Measurements from ENCODE around the gene TM4SF4. TPM values are rescaled to one million over a fixed set of nuclear protein-coding genes. Genes with fewer than 3 reads are reported as not detected.
A peak's percentile ranks its signal among the peaks of the same experiment; 100 is the strongest.

The TM4SF4 gene
- total RNA-seq, 4 donors from 2014 or later: 5.6 TPM; not detected in 3

GRCh38 chr3:149512073-149512782, 37.7 kb downstream of the TM4SF4 start:
- intact Hi-C loops (cut with DNase I; ENCODE audit: low total_unique reads): loop anchor here (10.0 kb wide), 1 partner anchor 203 kb away; no protein-coding TSS in a partner anchor
- Histone ChIP-seq H3K36me3 (no peaks in the 10 kb centered on the region), H3K4me3 (no peak overlapping the region), H3K4me1 (no peaks in the 10 kb centered on the region), H3K27ac (no peak overlapping the region), H3K27me3 (no peaks in the 10 kb centered on the region), H3K9me3 (no peaks in the 10 kb centered on the region)
- TF ChIP-seq CTCF (IDR thresholded peaks at IDR 0.05): peak; percentile 76 to 90 (median 82)
- TF ChIP-seq POLR2A (IDR thresholded peaks at IDR 0.05): no peak
- peak; percentile 64 to 69 for DNase-seq

- H3K4me3 ChIP-seq: no peak overlapping the region
- H3K9me3 ChIP-seq: no peaks in the 10 kb centered on the region
- no peaks in the 10 kb centered on the region for H3K36me3 ChIP-seq
- intact Hi-C loops (cut with DNase I; ENCODE audit: low total_unique reads): loop anchor here (10.0 kb wide), 1 partner anchor 200 kb away; no protein-coding TSS in a partner anchor
- no peaks in the 10 kb centered on the region for H3K4me1 ChIP-seq
- H3K27ac ChIP-seq: no peak overlapping the region
- H3K27me3 ChIP-seq: no peaks in the 10 kb centered on the region
- no peak for DNase-seq
- TF ChIP-seq POLR2A (IDR thresholded peaks at IDR 0.05) (no peak), CTCF (IDR thresholded peaks at IDR 0.05) (no peak)
Observed at GRCh38 chr3:149514471-149514870, 40.0 kb downstream of the TM4SF4 start.

GRCh38 chr3:149515249-149515648, 40.8 kb downstream of the TM4SF4 start:
- Histone ChIP-seq H3K9me3 (no peaks in the 10 kb centered on the region), H3K36me3 (no peaks in the 10 kb centered on the region), H3K4me1 (no peaks in the 10 kb centered on the region), H3K27ac (no peak overlapping the region), H3K4me3 (no peak overlapping the region), H3K27me3 (no peaks in the 10 kb centered on the region)
- TF ChIP-seq CTCF (IDR thresholded peaks at IDR 0.05) (no peak), POLR2A (IDR thresholded peaks at IDR 0.05) (no peak)
- intact Hi-C loops (cut with DNase I; ENCODE audit: low total_unique reads): loop anchor here (10.0 kb wide), 1 partner anchor 200 kb away; no protein-coding TSS in a partner anchor
- DNase-seq: no peak

- Histone ChIP-seq H3K27me3 (no peaks in the 10 kb centered on the region), H3K4me3 (no peak overlapping the region), H3K9me3 (no peaks in the 10 kb centered on the region), H3K36me3 (no peaks in the 10 kb centered on the region), H3K27ac (no peak overlapping the region), H3K4me1 (no peaks in the 10 kb centered on the region)
- TF ChIP-seq POLR2A (IDR thresholded peaks at IDR 0.05) (no peak), CTCF (IDR thresholded peaks at IDR 0.05) (no peak)
- intact Hi-C loops (cut with DNase I; ENCODE audit: low total_unique reads): loop anchor here (10.0 kb wide), 1 partner anchor 198 kb away; no protein-coding TSS in a partner anchor
- DNase-seq: no peak
Observed at GRCh38 chr3:149516920-149517319, 42.4 kb downstream of the TM4SF4 start.

GRCh38 chr3:149519912-149520311, 45.4 kb downstream of the TM4SF4 start:
- Histone ChIP-seq H3K27me3 (no peaks in the 10 kb centered on the region), H3K4me1 (no peaks in the 10 kb centered on the region), H3K9me3 (no peaks in the 10 kb centered on the region), H3K27ac (no peak overlapping the region), H3K36me3 (no peaks in the 10 kb centered on the region), H3K4me3 (no peak overlapping the region)
- no peak for DNase-seq
- TF ChIP-seq CTCF (IDR thresholded peaks at IDR 0.05) (no peak), POLR2A (IDR thresholded peaks at IDR 0.05) (no peak)
- intact Hi-C loops (cut with DNase I; ENCODE audit: low total_unique reads): loop anchor here (10.0 kb wide), 1 partner anchor 195 kb away; no protein-coding TSS in a partner anchor
